ENCODE results near the gene CALHM2.

DNA sequence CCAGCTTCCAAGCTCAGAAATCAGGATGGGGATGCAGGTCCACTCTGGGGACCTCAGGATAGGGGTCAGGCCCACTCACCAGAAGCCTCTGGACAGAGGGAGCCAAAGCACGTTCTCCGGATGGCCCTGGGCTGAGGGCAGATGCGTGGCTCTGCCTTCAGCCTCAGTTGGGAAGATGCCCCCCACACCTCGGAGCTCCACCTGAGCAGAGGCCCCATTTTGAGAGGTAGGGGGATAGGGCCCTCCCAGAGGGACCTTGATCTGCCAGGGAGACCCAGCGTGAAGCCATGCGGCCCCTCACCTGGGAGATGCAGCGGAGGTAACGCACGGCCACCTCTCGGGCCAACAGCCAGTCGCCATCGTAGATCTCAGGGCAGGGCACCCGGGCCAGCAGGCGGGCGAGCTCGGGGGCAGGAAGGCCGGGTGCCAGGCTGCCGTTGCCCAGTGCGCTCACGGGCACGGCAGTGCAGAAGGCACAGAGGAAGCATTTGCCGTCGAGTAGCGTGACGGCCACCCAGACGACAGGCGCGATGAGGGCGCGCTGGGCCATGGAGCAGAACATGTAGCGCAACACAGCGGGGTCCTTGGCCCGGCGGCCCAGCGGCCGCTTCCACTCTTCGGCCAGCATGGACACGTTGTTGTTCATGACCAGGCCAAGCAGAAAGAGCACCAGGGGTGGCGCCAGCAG is 5.9 kb upstream of the CALHM2 start:
- TF ChIP-seq YY1 (IDR thresholded peaks at IDR 0.05; ENCODE audit: low read depth) = no peak
- no peak for TF ChIP-seq MEF2A (IDR thresholded peaks at IDR 0.05; ENCODE audit: borderline replicate concordance, low read depth)
- no peak for TF ChIP-seq CTCF (IDR thresholded peaks at IDR 0.05)
- no peak for TF ChIP-seq EZH2phosphoT487 (IDR thresholded peaks at IDR 0.05; ENCODE audit: borderline replicate concordance, low read depth)
- TF ChIP-seq FOSL2 (IDR thresholded peaks at IDR 0.05; ENCODE audit: borderline replicate concordance, low read depth) = no peak
- TF ChIP-seq POLR2AphosphoS5 (IDR thresholded peaks at IDR 0.05; ENCODE audit: low read depth, low read length) = no peak
- no peak for TF ChIP-seq IRF3 (IDR thresholded peaks at IDR 0.05; ENCODE audit: low read depth, low read length)
- no peak for TF ChIP-seq RAD21 (IDR thresholded peaks at IDR 0.05; ENCODE audit: low read length)
